ENCODE measurements around the gene CEACAM16. TPM values are rescaled to one million over a fixed set of nuclear protein-coding genes. Genes with fewer than 3 reads are reported as not detected.
A peak's percentile ranks its signal among the peaks of the same experiment; 100 is the strongest.

Gene CEACAM16
- total RNA-seq, 1 donor from 2014 or later = not detected

GRCh38 chr19:44748426-44749254, 49.7 kb downstream of the CEACAM16 start, which contains the start of gene BCL3:
BCL3 (plus strand) TSS chr19:44748708; CDS start chr19:44748791, 83 bp downstream.
- H3K4me3 Mint-ChIP-seq (ENCODE audit: low read depth) = peak within 1 kb of the TSS; percentile 77
- no peaks in the 10 kb centered on the region for H3K36me3 Mint-ChIP-seq (ENCODE audit: insufficient read depth)
- no peak for DNase-seq (ENCODE audit: low spot score, unreplicated experiment)

GRCh38 chr19:44749292-44749691, 50.3 kb downstream of the CEACAM16 start:
- peak overlapping the region; percentile 67 for H3K4me3 Mint-ChIP-seq (ENCODE audit: low read depth)
- H3K36me3 Mint-ChIP-seq (ENCODE audit: insufficient read depth) = no peaks in the 10 kb centered on the region
- H3K27me3 Mint-ChIP-seq = peaks cover 70% of the 10 kb centered on the region
- no peak for TF ChIP-seq CTCF (IDR thresholded peaks at IDR 0.05; ENCODE audit: unreplicated experiment)
- no peaks in the 10 kb centered on the region for H3K9me3 Mint-ChIP-seq (ENCODE audit: low read depth)
- H3K27ac Mint-ChIP-seq = no peak overlapping the region
- DNase-seq (ENCODE audit: low spot score, unreplicated experiment) = no peak
- H3K4me1 Mint-ChIP-seq (ENCODE audit: low read depth) = peaks cover 16% of the 10 kb centered on the region

More at GRCh38 chr19:44748426-44749254, 49.7 kb downstream of the CEACAM16 start, which contains the start of gene BCL3:
- no peak for TF ChIP-seq CTCF (IDR thresholded peaks at IDR 0.05; ENCODE audit: unreplicated experiment)
- peaks cover 65% of the 10 kb centered on the region for H3K27me3 Mint-ChIP-seq
- H3K4me1 Mint-ChIP-seq (ENCODE audit: low read depth) = peaks cover 11% of the 10 kb centered on the region
- H3K27ac Mint-ChIP-seq = peak within 1 kb of the TSS; percentile 86
- no peaks in the 10 kb centered on the region for H3K9me3 Mint-ChIP-seq (ENCODE audit: low read depth)

GRCh38 chr19:44749994-44750393, 51.0 kb downstream of the CEACAM16 start:
- peak overlapping the region; percentile 64 for H3K27ac Mint-ChIP-seq
- H3K36me3 Mint-ChIP-seq (ENCODE audit: insufficient read depth) = no peaks in the 10 kb centered on the region
- DNase-seq (ENCODE audit: low spot score, unreplicated experiment) = no peak
- H3K27me3 Mint-ChIP-seq = peaks cover 69% of the 10 kb centered on the region
- no peak overlapping the region for H3K4me3 Mint-ChIP-seq (ENCODE audit: low read depth)
- H3K4me1 Mint-ChIP-seq (ENCODE audit: low read depth) = peaks cover 19% of the 10 kb centered on the region
- H3K9me3 Mint-ChIP-seq (ENCODE audit: low read depth) = no peaks in the 10 kb centered on the region
- no peak for TF ChIP-seq CTCF (IDR thresholded peaks at IDR 0.05; ENCODE audit: unreplicated experiment)

- no peak overlapping the region for H3K4me3 Mint-ChIP-seq (ENCODE audit: low read depth)
- H3K36me3 Mint-ChIP-seq (ENCODE audit: insufficient read depth) = no peaks in the 10 kb centered on the region
- H3K27me3 Mint-ChIP-seq = peaks cover 66% of the 10 kb centered on the region
- DNase-seq (ENCODE audit: low spot score, unreplicated experiment) = no peak
- no peak overlapping the region for H3K27ac Mint-ChIP-seq
- TF ChIP-seq CTCF (IDR thresholded peaks at IDR 0.05; ENCODE audit: unreplicated experiment) = no peak
- H3K9me3 Mint-ChIP-seq (ENCODE audit: low read depth) = no peaks in the 10 kb centered on the region
- peaks cover 15% of the 10 kb centered on the region for H3K4me1 Mint-ChIP-seq (ENCODE audit: low read depth)
Measured at GRCh38 chr19:44752123-44752815, 53.3 kb downstream of the CEACAM16 start.

DNA sequence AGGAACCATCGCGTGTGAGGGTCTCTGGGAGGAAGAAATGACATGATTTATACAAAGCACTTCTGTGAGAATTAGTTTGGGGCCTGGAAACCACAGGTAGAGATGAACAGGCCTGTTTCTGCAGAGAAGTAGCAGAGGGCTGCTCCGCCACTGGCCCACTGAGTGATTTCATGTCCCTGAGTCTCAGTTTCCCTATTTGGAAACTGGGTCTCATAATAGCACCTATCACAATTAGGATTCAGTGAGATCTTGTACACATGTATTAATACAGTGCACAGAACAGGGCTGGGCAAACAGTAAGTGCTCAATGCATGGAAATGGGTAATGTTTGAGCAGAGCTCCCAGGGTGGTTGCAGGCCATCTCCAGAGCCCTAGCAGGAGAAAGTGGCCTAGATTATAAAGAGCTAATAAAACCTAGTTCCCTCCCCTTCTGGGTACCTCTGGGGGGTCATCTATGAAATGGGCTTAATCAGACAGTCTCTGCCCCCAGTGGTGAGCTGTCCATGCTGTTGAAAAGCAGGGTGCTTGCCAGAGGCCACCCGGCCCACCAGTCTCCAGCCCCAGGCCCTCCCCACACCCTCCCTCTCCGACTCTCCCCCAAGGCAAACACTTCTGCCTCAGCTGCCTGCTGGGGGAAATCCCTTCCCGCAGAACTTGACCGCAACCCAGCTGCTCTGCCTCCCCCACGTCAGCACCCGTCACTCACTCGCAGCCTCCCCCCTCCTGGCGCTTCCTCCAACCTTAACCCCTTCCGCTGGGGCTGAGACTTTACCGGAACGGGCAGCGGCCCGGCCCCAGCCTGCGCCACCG, 54.1 kb downstream of the CEACAM16 start:
- Mint-ChIP-seq H3K36me3 (ENCODE audit: insufficient read depth) (no peaks in the 10 kb centered on the region), H3K4me1 (ENCODE audit: low read depth) (peaks cover 15% of the 10 kb centered on the region), H3K27me3 (peaks cover 62% of the 10 kb centered on the region), H3K27ac (no peak overlapping the region), H3K4me3 (ENCODE audit: low read depth) (no peak overlapping the region), H3K9me3 (ENCODE audit: low read depth) (no peaks in the 10 kb centered on the region)
- no peak for TF ChIP-seq CTCF (IDR thresholded peaks at IDR 0.05; ENCODE audit: unreplicated experiment)
- no peak for DNase-seq (ENCODE audit: low spot score, unreplicated experiment)
